ENCODE measurements around the gene ARHGEF16.

- TF ChIP-seq POLR2A (IDR thresholded peaks at IDR 0.05): no peak
- no peak for TF ChIP-seq CTCF (IDR thresholded peaks at IDR 0.05)
- no peak for TF ChIP-seq EP300 (IDR thresholded peaks at IDR 0.05)
- TF ChIP-seq POLR2AphosphoS5 (IDR thresholded peaks at IDR 0.05): no peak
Measured at GRCh38 chr1:3499611-3500010, 45.1 kb downstream of the ARHGEF16 start.
